H1 (cell line): ENCODE data around the gene DGUOK. TPM values are rescaled to one million over a fixed set of nuclear protein-coding genes. Genes with fewer than 3 reads are reported as not detected.

ENCODE experiments used
- CTCF ChIA-PET: fragments of 300-600 bp; sonication (Branson Sonifier 250); formaldehyde crosslinking; loops from one replicate; lab custom pipeline; 2021; ENCODE audit not compliant: partially characterized antibody; lab: Charles Lee
- POLR2A ChIA-PET: fragments of 300-600 bp; sonication (Branson Sonifier 250); formaldehyde crosslinking; loops from one replicate; lab custom pipeline; 2021; ENCODE audit warnings: inconsistent platforms; ENCODE audit not compliant: partially characterized antibody; lab: Charles Lee
- DNase-seq, 2 experiments: peaks; one replicate each; pipeline versions ENCODE4 v3.0.0 to v3.0.0-alpha.2; 2010 to 2022; ENCODE audit warnings: low spot score in 2 of 2, low read depth in 1 of 2, mixed read lengths in 1 of 2
- FAIRE-seq: peaks from 2 replicates; lab custom pipeline; 2011; peaks lifted over from hg19 to GRCh38; lab: Jason Lieb, UNC
- H2AFZ ChIP-seq: 2 replicates; pipeline ENCODE4 v1.8.1; 2012; ENCODE audit warnings: low read length, inconsistent platforms
- H2AK5ac ChIP-seq: 2 replicates; pipeline ENCODE4 v1.6.1; 2013; ENCODE audit warnings: low read depth, low read length
- H2BK120ac ChIP-seq: replicated peaks from 2 replicates; pipeline ENCODE3; 2013; ENCODE audit warnings: low read depth, low read length, inconsistent platforms
- H2BK12ac ChIP-seq: 2 replicates; pipeline ENCODE4 v1.6.1; 2013; ENCODE audit warnings: low read depth, low read length
- H2BK15ac ChIP-seq: 2 replicates; pipeline ENCODE4 v1.6.1; 2013; ENCODE audit warnings: low read length
- H2BK20ac ChIP-seq: 2 replicates; pipeline ENCODE4 v1.6.1; 2013; ENCODE audit warnings: low read length
- H2BK5ac ChIP-seq: 2 replicates; pipeline ENCODE4 v1.6.1; 2013; ENCODE audit warnings: low read depth, low read length
- H3K14ac ChIP-seq: 2 replicates; pipeline ENCODE4 v1.6.1; 2013; ENCODE audit warnings: inconsistent platforms; ENCODE audit not compliant: insufficient read length
- H3K18ac ChIP-seq: 2 replicates; pipeline ENCODE4 v1.6.1; 2013; ENCODE audit warnings: low read length; ENCODE audit errors: extremely low read depth
- H3K23ac ChIP-seq: 2 replicates; pipeline ENCODE4 v1.6.1; 2013; ENCODE audit warnings: inconsistent platforms; ENCODE audit not compliant: insufficient read length
- H3K23me2 ChIP-seq: 2 replicates; pipeline ENCODE4 v1.6.1; 2013; ENCODE audit warnings: low read depth, low read length
- H3K27ac ChIP-seq: 2 replicates; pipeline ENCODE4 v1.6.1; 2011; ENCODE audit warnings: low read depth, low read length, inconsistent platforms
- H3K27me3 ChIP-seq, 4 experiments: replicated peaks in 1 of 4; 1 replicate in 1 of 4; 2 replicates in 3 of 4; pipeline versions ENCODE4 v1.6.1 to v1.8.1; 2011 to 2013; ENCODE audit warnings: low read length in 3 of 4, mild to moderate bottlenecking in 3 of 4, inconsistent platforms in 2 of 4, mixed read lengths in 2 of 4, moderate library complexity in 1 of 4; ENCODE audit not compliant: control insufficient read depth in 3 of 4, insufficient read depth in 3 of 4; ENCODE audit errors: extremely low read depth in 1 of 4
- H3K36me3 ChIP-seq, 4 experiments: 2 replicates each; pipeline versions ENCODE4 v1.6.1 to v1.8.1; 2011 to 2013; ENCODE audit warnings: mild to moderate bottlenecking in 4 of 4, low read length in 3 of 4, moderate library complexity in 2 of 4, control low read depth in 1 of 4, inconsistent platforms in 1 of 4; ENCODE audit not compliant: insufficient read depth in 4 of 4, control insufficient read depth in 2 of 4
- H3K4ac ChIP-seq: replicated peaks from 2 replicates; pipeline ENCODE3; 2013; ENCODE audit warnings: low read length, low read depth, mixed read lengths, inconsistent platforms; ENCODE audit not compliant: insufficient read length
- H3K4me1 ChIP-seq, 4 experiments: replicated peaks in 1 of 4; 1 replicate in 1 of 4; 2 replicates in 3 of 4; pipeline versions ENCODE4 v1.6.1 to v1.8.1; 2011 to 2013; ENCODE audit warnings: low read length in 3 of 4, inconsistent platforms in 2 of 4, mixed read lengths in 1 of 4; ENCODE audit not compliant: insufficient read depth in 4 of 4, control insufficient read depth in 3 of 4
- H3K4me2 ChIP-seq, 2 experiments: 2 replicates each; pipeline versions ENCODE4 v1.6.1 to v1.8.1; 2011 to 2013; ENCODE audit warnings: low read depth in 2 of 2, low read length in 2 of 2, control low read depth in 1 of 2, inconsistent platforms in 1 of 2, mild to moderate bottlenecking in 1 of 2; ENCODE audit not compliant: insufficient read depth in 1 of 2
- H3K4me3 ChIP-seq, 4 experiments: fragments of 200-600, 300-600 bp in 1 of 4; sonication (generic), shearing (Covaris generic), sonication (Bioruptor Twin) in 1 of 4; 2 replicates each; pipeline versions ENCODE4 v1.5.1 to v1.8.1; 2011 to 2016; ENCODE audit warnings: low read length in 4 of 4, low read depth in 3 of 4, control low read depth in 2 of 4, inconsistent platforms in 2 of 4, mild to moderate bottlenecking in 2 of 4, mixed read lengths in 1 of 4, moderate library complexity in 1 of 4; ENCODE audit not compliant: insufficient read depth in 2 of 4; ENCODE audit errors: extremely low read depth in 1 of 4
- H3K56ac ChIP-seq: replicated peaks from 2 replicates; pipeline ENCODE3; 2013; ENCODE audit warnings: low read depth, mild to moderate bottlenecking, mixed read lengths, low read length, inconsistent platforms; ENCODE audit not compliant: insufficient read length
- H3K79me1 ChIP-seq: 2 replicates; pipeline ENCODE4 v1.6.1; 2013; ENCODE audit warnings: low read depth, low read length, control low read depth
- H3K79me2 ChIP-seq, 2 experiments: 2 replicates each; pipeline versions ENCODE4 v1.6.1 to v1.8.1; 2012 to 2013; ENCODE audit warnings: low read length in 2 of 2, mild to moderate bottlenecking in 2 of 2, inconsistent platforms in 1 of 2; ENCODE audit not compliant: insufficient read depth in 2 of 2, control insufficient read depth in 1 of 2
- H3K9ac ChIP-seq, 4 experiments: replicated peaks in 1 of 4; 1 replicate in 1 of 4; 2 replicates in 3 of 4; pipeline versions ENCODE4 v1.6.1 to v1.8.1; 2011 to 2013; ENCODE audit warnings: low read depth in 3 of 4, low read length in 3 of 4, control low read depth in 2 of 4, mild to moderate bottlenecking in 2 of 4, moderate library complexity in 2 of 4, inconsistent platforms in 1 of 4; ENCODE audit errors: extremely low read depth in 1 of 4
- H3K9me3 ChIP-seq, 2 experiments: 2 replicates each; pipeline versions ENCODE4 v1.6.1 to v1.8.1; 2012 to 2013; ENCODE audit warnings: mild to moderate bottlenecking in 2 of 2, moderate library complexity in 2 of 2, control low read depth in 1 of 2, inconsistent platforms in 1 of 2, low read depth in 1 of 2, low read length in 1 of 2, mixed read lengths in 1 of 2; ENCODE audit not compliant: insufficient read depth in 2 of 2
- H4K20me1 ChIP-seq, 2 experiments: replicated peaks in 1 of 2; 2 replicates each; pipeline versions ENCODE3 to v1.8.1; 2011 to 2013; ENCODE audit warnings: inconsistent platforms in 2 of 2, low read length in 2 of 2, mild to moderate bottlenecking in 1 of 2; ENCODE audit not compliant: insufficient read depth in 2 of 2, control insufficient read depth in 1 of 2
- H4K5ac ChIP-seq: 2 replicates; pipeline ENCODE4 v1.6.1; 2013; ENCODE audit warnings: low read length, low read depth, mixed read lengths, inconsistent platforms; ENCODE audit not compliant: insufficient read length
- H4K8ac ChIP-seq: 2 replicates; pipeline ENCODE4 v1.8.0; 2013; ENCODE audit warnings: mild to moderate bottlenecking, moderate library complexity, low read length, inconsistent platforms; ENCODE audit not compliant: insufficient read depth; ENCODE audit errors: extremely low read depth
- H4K91ac ChIP-seq: replicated peaks from 2 replicates; pipeline ENCODE3; 2013; ENCODE audit warnings: low read length, mixed read lengths, inconsistent platforms; ENCODE audit not compliant: insufficient read length
- CREB1 ChIP-seq: IDR thresholded peaks from 2 replicates; pipeline ENCODE4 v1.6.1; 2012; ENCODE audit warnings: inconsistent platforms
- RAD21 ChIP-seq, 2 experiments: IDR thresholded peaks in 1 of 2; conservative IDR thresholded peaks in 1 of 2; 2 replicates each; pipeline ENCODE4 v1.6.1; 2011; ENCODE audit warnings: low read depth in 2 of 2, low read length in 2 of 2, improper control_type of control experiment in 1 of 2, inconsistent platforms in 1 of 2, mild to moderate bottlenecking in 1 of 2, moderate library complexity in 1 of 2
- SP4 ChIP-seq: IDR thresholded peaks from 2 replicates; pipeline ENCODE4 v1.6.1; 2012; ENCODE audit warnings: low read length, inconsistent platforms
- WGBS, 2 experiments: shearing (Covaris generic) in 1 of 2; methylation state at CpG; one replicate each; pipeline versions ENCODE4 v1.1.6 to v1.1.7; 2013 to 2015; ENCODE audit warnings: low lambda C conversion rate in 2 of 2, mixed read lengths in 2 of 2, inconsistent platforms in 1 of 2, low coverage in 1 of 2, missing lambda C conversion rate in 1 of 2; ENCODE audit not compliant: insufficient replicate concordance in 2 of 2, insufficient coverage in 1 of 2, insufficient read length in 1 of 2; ENCODE audit errors: extremely low coverage in 1 of 2, missing lambda C conversion rate in 1 of 2; 5-methylcytosine and 5-hydroxymethylcytosine counted together
- polyA plus RNA-seq, 7 experiments: library from polyadenylated mRNA; depleted of rRNA in 3 of 7; stranded (reverse) in 5 of 7; unstranded in 2 of 7; fragments of >200 nt in 5 of 7; fragments of 200-250 nt in 2 of 7; gene quantifications; 1 replicate in 5 of 7; 2 replicates in 1 of 7; 4 replicates in 1 of 7; pipeline versions ENCODE4 v1.2.1 to v1.2.3, GENCODE V29; 2011 to 2013; ENCODE audit warnings: missing spikeins in 2 of 7, mixed read lengths in 2 of 7
- total RNA-seq: library from RNA; stranded (reverse); fragmentation: NEBNext Ultra II Directional; extraction: Animal tissue kit (Norgen Biotek cat#: 25700); gene quantifications from 2 replicates; pipeline ENCODE4 v1.2.1, GENCODE V29; 2021
- TF ChIP-seq, protein P1 (sequence below), 3 experiments: IDR thresholded peaks; 1 replicate in 2 of 3; 2 replicates in 1 of 3; pipeline versions ENCODE4 v1.5.1 to v1.6.1; 2011; ENCODE audit warnings: low read length in 3 of 3, mild to moderate bottlenecking in 3 of 3, inconsistent platforms in 2 of 3, low read depth in 1 of 3, moderate library complexity in 1 of 3; ENCODE audit not compliant: insufficient read depth in 1 of 3; ENCODE audit errors: control extremely low read depth in 1 of 3

Gene DGUOK
- total and polyA plus RNA-seq, 2 of the 8 experiments (the other 6 are each of a cell fraction or from before 2014, with no cell fraction given) = 110 to 168 TPM

DNA sequence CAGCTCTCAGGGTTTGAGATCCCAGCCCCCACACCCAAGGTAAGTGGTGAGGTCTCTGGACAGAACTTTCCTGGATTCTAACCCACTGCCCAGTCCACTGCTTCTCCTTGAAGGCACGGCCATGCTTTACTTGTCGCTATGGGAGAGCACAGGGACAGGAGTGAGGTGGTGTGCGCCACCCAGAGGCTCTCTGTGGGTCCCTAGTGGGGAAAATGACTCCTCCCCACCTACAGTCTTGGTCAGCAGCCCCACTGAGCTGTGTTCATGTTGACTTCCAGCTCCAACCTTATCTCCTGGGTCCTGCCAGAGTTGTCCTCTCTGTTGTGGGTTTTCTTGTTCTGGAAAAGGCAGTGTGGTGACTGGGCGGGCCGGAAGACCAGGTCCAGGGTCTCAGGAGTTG is 69.1 kb downstream of the DGUOK start:
- Histone ChIP-seq H3K23me2 (no peaks in the 10 kb centered on the region), H3K9me3 (no peaks in the 10 kb centered on the region)
- CTCF ChIA-PET = interaction anchor here (0.6 to 3.6 kb wide), 7 partner anchors 9 to 109 kb away, joined by 3 to 11 read pairs (median 4); no protein-coding TSS in a partner anchor

More for the DNA sequence above, 69.1 kb downstream of the DGUOK start:
- no peak overlapping the region for H4K8ac ChIP-seq
- peaks cover 14% of the 10 kb centered on the region for H3K79me1 ChIP-seq
- H3K56ac ChIP-seq = no peak overlapping the region
- H3K27me3 ChIP-seq = no peaks in the 10 kb centered on the region
- H3K14ac ChIP-seq = no peak overlapping the region
- TF ChIP-seq CREB1 = no peak
- TF ChIP-seq, protein P1, sequence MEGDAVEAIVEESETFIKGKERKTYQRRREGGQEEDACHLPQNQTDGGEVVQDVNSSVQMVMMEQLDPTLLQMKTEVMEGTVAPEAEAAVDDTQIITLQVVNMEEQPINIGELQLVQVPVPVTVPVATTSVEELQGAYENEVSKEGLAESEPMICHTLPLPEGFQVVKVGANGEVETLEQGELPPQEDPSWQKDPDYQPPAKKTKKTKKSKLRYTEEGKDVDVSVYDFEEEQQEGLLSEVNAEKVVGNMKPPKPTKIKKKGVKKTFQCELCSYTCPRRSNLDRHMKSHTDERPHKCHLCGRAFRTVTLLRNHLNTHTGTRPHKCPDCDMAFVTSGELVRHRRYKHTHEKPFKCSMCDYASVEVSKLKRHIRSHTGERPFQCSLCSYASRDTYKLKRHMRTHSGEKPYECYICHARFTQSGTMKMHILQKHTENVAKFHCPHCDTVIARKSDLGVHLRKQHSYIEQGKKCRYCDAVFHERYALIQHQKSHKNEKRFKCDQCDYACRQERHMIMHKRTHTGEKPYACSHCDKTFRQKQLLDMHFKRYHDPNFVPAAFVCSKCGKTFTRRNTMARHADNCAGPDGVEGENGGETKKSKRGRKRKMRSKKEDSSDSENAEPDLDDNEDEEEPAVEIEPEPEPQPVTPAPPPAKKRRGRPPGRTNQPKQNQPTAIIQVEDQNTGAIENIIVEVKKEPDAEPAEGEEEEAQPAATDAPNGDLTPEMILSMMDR (IDR thresholded peaks at IDR 0.05; ENCODE audit: control extremely low read depth in 1 of 3, insufficient read depth in 1 of 3, low read depth in 1 of 3, low read length in 3 of 3) = peak in 2 of 3 experiments; percentile 1 to 22; a peak in 2 of 4 replicates
- peak in 1 of 2 experiments; percentile 23; a peak in 1 of 4 replicates for TF ChIP-seq RAD21 (IDR thresholded peaks at IDR 0.05 in 1 of 2, conservative IDR thresholded peaks at IDR 0.05 in 1 of 2; ENCODE audit: low read depth in 2 of 2, low read length in 2 of 2)
- TF ChIP-seq SP4 = no peak
- H3K4me1 ChIP-seq = peaks cover 6 to 18% (median 11%) of the 10 kb centered on the region in 4 experiments
- no peak overlapping the region for H4K5ac ChIP-seq
- no peak overlapping the region for H2BK15ac ChIP-seq
- H3K79me2 ChIP-seq = peaks cover 0 to 86% of the 10 kb centered on the region in 2 experiments; a peak in 3 of 4 replicates
- no peak overlapping the region for H4K91ac ChIP-seq
- peaks cover 0 to 4% (median 0%) of the 10 kb centered on the region in 4 experiments; a peak in 1 of 8 replicates for H3K36me3 ChIP-seq
- no peak overlapping the region for H2BK12ac ChIP-seq
- H2AK5ac ChIP-seq = no peak overlapping the region
- no peak overlapping the region for H3K4me2 ChIP-seq
- H3K4ac ChIP-seq = no peak overlapping the region
- WGBS, 2 experiments = 81% methylated on average over 5 of the region's 5 CpGs; no CpG with 5 or more reads in 1 of the 2 experiments
- H3K23ac ChIP-seq = no peak overlapping the region
- H3K4me3 ChIP-seq = no peak overlapping the region
- no peak overlapping the region for H2BK20ac ChIP-seq
- no peak overlapping the region for H3K18ac ChIP-seq
- no peak overlapping the region for H2BK5ac ChIP-seq
- DNase-seq = no peak
- H2BK120ac ChIP-seq = no peak overlapping the region
- peaks cover 26 to 49% of the 10 kb centered on the region in 2 experiments for H4K20me1 ChIP-seq
- no peak overlapping the region for H3K9ac ChIP-seq
- POLR2A ChIA-PET = interaction anchor here (1.3 to 4.5 kb wide), 2 partner anchors 10 to 14 kb away, joined by 7 to 37 read pairs; partner anchors contain the start of gene TET3
- no peak for FAIRE-seq
- H3K27ac ChIP-seq = no peak overlapping the region
- H2AFZ ChIP-seq = no peak overlapping the region
